SK-MEL-5 (cell line): ENCODE data around the gene XPOT. TPM values are rescaled to one million over a fixed set of nuclear protein-coding genes. Genes with fewer than 3 reads are reported as not detected.

Source experiments
- DNase-seq: peaks from one replicate; pipeline ENCODE4 v3.0.0-alpha.2; 2016; ENCODE audit warnings: low read depth, low spot score
- in situ Hi-C: cut with HindIII; loops from 2 replicates; pipeline ENCODE4 v1.10.0; 2016; ENCODE audit warnings: low sequenced_read_pairs, high pct_unique_total_duplicates, low pct_unique_long_range_greater_than_20kb
- small RNA-seq, 2 experiments: library from RNA; depleted of rRNA; stranded (forward); fragments of <200 nt; gene quantifications; one replicate each; pipeline ENCODE3, GENCODE V24; 2014
- total RNA-seq: library from RNA; depleted of rRNA; stranded (reverse); fragments of >200 nt; shearing (Covaris generic); gene quantifications from 2 replicates; pipeline ENCODE4 v1.2.3, GENCODE V29; 2014; rRNA removed

The XPOT gene
- total RNA-seq, 1 experiment from 2014 or later, result 154 TPM

- DNase-seq, result no peak
- in situ Hi-C loops, result no loop called here
Measured at GRCh38 chr12:64494998-64495729, 91.0 kb downstream of the XPOT start.

GRCh38 chr12:64496839-64497400, 92.7 kb downstream of the XPOT start:
- in situ Hi-C loops, result no loop called here
- DNase-seq, result no peak

GRCh38 chr12:64497484-64497883, 93.3 kb downstream of the XPOT start:
- in situ Hi-C loops, result no loop called here
- no peak for DNase-seq

GRCh38 chr12:64497903-64498302, 93.7 kb downstream of the XPOT start:
- in situ Hi-C loops, result no loop called here

GRCh38 chr12:64500394-64500793, 96.2 kb downstream of the XPOT start:
- in situ Hi-C loops, result no loop called here

More at GRCh38 chr12:64497903-64498302, 93.7 kb downstream of the XPOT start:
- no peak for DNase-seq

More at GRCh38 chr12:64500394-64500793, 96.2 kb downstream of the XPOT start:
- DNase-seq, result no peak

Small RNA genes lying within 50 kb of the gene (small RNA-seq; reads per million reads assigned to genes)
- 0 to 0.08 reads per million in 2 experiments for gene RF01210

Other genes starting within 250 kb of the XPOT start
- gene KICS2, start 182.1 kb upstream of the XPOT start, total RNA-seq, result 15.3 and 19.2 TPM in 2 replicates
- gene C12orf56, start 13.6 kb upstream of the XPOT start, total RNA-seq, result 0.19 and 0.29 TPM in 2 replicates
- gene TBK1, start 47.7 kb downstream of the XPOT start, total RNA-seq, result 57.2 and 64.0 TPM in 2 replicates
- gene RASSF3, start 206.1 kb downstream of the XPOT start, total RNA-seq, result 111 and 117 TPM in 2 replicates